ENCODE measurements around the gene APEH.

The APEH gene

DNA sequence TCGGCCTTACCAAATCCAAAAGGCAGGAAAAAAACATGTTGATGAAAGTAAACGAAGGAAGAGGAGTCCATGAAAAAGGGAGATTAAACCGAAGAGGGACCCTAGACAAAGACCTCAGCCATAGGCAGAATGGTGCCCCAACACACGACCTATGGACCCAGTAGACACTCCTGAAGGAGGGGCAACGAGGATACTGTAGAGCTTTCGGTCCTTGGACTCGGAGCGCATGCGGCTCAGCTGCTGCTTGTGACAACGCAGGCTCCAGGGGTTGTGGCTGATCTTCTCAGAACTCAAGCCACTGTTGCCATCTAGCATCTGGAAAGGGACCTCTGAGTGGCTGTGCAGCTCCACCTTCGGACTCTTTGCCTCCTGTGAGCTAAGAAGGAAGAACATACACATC lies 58.4 kb downstream of the APEH start:
- no peak for DNase-seq

DNA sequence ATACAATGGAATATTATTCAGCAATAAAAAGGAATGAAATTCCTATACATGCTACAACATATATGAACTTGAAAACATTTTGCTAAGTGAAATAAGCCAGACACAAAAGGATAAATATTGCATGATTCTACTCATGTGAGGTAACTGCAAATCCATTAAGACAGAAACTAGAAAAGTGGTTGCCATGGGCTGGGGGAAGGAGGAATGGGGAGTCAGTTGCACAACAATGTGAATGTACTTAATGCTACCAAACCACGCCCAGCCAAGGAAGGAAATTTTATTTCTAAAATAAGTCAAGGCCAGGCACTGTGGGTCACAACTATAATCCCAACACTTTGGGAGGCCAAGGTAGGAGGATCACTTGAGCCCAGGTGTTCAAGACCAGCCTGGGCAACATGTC lies 59.4 kb downstream of the APEH start:
- no peak for DNase-seq

Data from stimulated activated CD8-positive, alpha-beta memory T cell treated with anti-CD3 and anti-CD28 coated beads, Interleukin-4, amount 100 ng/mL, for 48 hours (primary cell).